Inflammatory macrophage treated with lipopolysaccharide for 4 hours (primary cell): ENCODE data around the gene CABP1.

Experiments used
- DNase-seq: peaks from one replicate; pipeline ENCODE4 v3.0.0-alpha.2; 2020

CABP1 gene

DNA sequence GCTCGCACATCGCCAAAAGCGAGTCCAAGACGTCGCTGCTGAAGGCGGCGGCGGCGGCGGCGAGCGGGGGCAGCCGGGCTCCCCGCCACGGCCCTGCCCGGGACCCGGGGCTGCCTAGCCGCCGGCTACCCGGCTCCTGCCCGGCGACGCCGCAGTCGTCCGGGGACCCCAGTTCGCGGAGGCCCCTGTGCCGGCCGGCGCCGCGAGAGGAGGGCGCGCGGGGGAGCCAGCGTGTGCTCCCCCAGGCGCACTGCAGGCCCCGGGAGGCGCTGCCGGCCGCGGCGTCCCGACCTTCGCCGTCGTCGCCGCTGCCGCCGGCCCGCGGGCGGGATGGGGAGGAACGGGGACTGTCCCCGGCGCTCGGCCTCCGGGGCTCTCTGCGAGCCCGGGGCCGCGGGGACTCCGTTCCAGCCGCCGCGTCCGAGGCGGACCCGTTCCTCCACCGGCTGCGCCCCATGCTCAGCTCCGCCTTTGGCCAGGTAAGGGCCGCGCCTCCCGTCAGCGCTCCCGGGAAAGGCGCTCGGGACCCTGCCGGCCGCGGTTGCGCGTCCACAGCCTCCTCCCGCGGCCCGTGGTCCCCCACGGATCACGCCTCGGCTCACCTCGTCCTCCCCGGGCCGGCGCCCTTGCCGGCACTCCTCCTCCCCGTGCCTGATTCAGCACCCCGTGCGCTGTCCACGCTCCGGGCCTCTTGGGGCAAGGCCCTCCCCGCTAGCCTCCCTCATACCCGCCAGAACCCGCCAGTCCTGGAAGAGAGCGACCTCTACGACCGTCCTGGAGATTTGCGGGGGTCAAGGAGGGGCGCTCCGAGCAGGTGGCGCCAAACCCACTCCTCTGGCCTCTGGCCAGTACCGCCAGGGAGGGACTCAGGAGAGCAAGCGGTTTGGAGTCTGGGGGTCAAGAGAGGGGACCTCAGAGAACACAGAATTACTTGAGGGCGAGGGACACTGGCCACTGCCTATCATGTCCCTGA, 721 bp downstream of the CABP1 start:
- peak; percentile 38 for DNase-seq

DNA sequence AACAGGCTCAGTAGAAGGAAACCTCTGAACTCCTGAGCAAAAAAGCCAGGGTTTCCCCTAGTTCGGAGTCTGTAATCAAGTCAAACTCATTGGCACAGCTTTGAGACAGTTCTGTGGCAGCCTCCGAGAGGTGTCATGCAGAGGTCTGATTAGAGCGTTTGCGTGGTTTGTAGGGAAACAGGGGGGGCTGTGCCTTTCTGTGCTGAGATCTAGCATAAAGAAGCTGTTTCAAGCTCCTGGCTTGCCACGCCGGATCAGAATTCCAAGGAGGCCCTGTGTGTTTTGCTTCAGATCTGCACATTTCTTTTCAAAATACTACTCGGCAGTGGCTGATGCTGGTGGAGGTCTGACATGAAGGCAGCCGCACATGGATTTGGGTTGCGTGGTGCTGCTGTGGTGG, 1.7 kb downstream of the CABP1 start:
- DNase-seq, result no peak

DNA sequence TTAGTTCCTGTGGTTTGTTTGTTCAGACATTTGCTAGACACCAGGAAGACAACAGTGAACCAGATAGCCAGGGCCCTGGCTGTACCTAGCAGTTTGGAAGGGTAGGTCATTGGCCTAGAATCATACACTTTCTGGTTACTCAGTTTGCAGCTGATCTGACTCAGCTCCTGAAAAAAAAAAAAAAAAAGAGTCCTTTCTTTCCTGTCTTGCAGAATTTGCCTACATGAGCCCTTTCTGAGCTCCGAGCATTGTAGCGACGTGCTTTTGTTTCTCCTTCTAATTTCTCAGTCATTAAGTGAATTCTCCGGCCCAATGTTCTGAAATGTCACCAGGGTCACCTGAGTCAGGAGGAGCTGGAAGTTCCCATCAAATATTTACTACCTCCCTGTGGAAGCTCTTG, 2.4 kb downstream of the CABP1 start:
- no peak for DNase-seq

DNA sequence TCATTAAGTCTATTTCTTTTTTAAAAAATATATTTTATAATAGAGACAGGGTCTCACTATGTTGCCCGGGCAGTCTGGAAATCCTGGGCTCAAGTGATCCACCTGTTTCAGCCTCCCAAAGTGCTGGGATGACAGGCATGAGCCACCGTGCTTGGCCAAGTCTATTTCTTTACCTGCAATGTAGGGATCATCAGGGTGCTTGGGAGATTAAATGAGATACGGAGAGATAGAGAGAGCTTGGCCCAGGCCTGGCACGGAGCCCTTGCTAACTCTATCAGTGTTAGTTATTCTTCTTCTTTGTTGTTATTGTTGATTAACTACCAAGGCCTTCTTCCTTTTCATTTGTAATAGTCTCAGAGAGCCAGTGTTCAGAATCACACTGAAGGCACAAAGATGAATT, 3.1 kb downstream of the CABP1 start:
- no peak for DNase-seq

DNA sequence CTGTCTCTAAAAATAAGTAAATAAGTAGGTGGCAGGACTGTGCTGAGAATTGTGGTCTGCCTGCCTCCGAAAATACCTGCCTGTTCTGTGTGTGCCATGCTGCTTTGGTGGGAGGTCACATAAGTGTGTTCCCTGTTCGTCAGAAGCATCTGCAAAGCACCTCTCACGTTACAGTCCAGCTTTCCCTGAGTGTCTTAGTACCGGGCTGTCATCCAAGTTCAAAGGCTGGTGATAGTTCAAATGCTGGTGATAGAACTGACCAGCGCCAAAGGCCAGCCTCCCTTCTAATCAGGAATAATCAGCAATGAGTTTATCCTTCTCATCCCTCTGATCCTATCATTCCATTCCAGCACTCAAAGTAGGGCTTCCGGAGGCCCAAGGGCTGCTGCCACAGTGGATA, 5.6 kb downstream of the CABP1 start:
- no peak for DNase-seq

DNA sequence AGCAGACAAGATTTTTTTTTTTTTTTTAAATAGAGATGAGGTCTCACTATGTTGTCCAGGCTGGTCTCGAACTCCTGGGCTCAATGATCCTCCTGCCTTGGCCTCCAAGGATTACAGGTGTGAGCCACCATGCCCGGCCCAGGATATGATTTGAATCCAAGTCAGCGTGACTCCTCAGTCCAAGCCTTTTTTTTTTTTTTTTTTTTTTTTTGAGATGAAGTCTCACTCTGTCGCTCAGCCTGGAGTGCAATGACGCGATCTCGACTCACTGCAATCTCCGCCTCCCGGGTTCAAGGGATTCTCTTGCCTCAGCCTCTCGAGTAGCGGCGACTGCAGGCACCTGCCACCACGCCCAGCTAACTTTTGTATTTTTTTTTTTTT, 6.9 kb downstream of the CABP1 start:
- DNase-seq, result no peak

DNA sequence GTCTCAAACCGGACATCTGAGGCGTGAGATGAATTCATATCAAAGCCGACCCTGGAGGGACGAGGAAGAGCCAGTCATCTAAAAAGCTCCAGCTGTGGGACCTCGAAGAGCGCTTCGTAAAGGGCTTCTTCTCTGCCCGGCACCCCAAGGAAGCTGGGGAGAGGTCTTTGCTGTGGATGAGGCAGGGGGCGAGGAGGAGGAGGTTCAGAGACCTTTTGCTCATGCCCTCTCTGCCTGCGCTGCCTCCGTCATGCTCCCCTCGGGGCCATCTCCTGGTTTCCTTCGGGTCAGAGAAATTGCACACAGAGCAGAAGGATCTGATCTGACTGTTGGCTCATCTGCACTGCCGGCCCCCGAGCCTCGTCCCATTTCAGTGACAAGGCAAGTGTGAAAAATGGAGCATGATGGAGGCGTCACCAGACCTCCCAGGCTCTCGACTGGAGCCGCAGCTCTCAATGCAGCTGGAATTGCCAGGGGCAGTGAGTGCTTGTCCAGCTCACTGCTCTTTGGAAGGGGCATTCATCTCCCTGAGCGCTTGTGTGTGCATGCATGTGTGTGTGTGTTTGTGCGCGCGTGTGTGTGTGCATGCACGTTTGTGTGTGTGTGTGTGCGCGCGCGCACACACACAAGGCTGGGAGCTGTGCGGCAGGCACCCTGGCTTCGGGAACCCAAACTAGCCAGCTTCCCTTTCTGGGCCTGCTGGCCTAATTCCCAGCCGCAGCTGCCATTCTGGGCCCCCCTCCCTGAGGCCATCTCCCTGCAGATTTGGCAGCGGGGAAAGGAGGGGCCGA, 9.2 kb downstream of the CABP1 start:
- DNase-seq, result no peak

DNA sequence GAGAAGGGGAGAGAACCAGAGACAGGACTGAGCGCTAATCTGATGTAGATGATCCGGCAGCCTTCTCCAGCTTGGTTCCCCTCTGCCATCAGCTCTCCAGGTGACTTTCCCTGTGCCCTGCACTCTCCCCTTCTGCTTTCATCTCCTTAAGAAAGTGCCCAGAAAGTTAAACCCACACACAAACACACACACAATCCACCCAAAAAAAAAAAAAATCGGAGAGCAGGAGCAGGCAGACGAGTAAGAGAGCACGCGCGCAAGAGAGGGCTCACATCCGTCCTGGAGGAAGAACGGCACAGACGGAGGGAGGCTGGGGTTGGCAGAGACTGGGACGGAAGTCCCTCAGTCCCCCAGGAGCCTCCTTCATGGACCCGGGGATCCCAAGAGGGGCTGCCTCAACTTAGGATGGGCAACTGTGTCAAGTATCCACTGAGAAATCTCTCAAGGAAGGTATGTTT, 9.8 kb downstream of the CABP1 start:
- DNase-seq, result no peak

DNA sequence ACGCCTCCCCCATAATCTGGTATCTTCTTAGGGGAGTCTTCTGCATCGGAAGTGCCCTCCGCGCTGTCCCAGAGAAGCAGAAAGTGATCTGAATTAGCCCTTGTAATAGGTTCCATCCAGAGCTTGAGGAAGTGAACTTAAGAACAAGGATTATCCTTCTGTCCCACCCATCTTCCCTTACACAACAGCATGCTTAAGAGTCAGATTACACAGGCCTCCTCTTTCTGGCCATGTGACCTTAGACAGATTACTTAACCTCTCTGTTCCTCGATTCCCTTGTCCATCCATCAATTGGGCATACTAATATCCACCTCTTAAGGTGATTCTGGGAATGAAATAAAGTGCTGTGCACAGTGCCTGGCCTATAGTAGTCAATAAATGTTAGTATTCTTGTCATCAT, 11.4 kb downstream of the CABP1 start:
- DNase-seq, result peak; percentile 83

DNA sequence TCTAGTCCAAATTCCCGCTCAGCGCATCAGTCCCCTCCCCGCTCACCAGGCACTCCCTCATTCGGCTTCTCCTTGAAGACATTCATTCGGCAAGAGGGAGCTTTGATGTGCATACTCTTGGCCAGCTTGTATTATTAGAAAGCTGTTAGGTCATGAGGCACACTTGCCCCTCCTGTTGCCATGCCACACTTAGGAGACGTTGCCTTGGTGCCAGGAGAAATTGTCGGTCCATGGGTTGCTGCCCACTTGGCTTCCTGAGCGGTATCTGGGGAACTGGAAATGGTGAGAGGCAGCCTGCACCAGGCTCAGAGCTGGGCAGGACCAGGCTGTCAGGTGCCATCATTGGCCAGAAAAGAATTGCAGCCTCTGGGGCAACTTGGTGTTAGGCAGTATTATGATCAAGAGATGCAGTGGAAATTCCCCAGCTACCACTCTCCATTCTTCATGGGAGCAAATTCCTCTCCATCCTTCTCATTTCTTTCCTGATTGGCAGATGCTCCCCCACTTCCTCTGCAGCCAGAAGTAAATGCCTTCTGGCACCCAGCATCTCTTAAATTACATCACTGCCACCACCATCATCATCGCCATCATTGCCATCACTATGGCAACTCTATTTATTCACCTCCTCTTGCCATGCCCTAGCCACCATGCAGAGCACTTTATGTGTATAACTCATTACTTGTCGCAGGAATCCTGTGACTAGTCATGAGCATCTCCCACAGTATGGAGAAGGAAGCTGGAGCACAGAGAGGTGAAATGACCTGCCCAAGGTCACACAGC, 12.4 kb downstream of the CABP1 start:
- DNase-seq, result no peak

DNA sequence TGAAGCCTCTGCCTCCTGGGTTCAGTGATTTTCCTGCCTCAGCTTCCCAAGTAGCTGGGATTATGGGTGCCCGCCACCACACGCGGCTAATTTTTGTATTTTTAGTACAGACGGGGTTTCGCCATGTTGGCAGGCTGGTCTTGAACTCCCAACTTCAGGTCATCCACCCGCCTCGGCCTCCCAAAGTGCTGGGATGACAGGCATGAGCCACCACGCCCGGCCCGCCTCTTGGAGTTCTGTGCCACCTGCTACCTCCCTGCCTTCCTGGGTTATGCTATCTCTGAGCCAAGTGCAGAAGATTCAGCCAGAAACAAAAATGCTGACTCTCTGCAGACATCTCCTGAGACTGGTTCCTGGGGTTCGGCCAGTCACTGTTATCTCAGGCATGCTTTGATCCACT, 13.2 kb downstream of the CABP1 start:
- DNase-seq, result no peak

DNA sequence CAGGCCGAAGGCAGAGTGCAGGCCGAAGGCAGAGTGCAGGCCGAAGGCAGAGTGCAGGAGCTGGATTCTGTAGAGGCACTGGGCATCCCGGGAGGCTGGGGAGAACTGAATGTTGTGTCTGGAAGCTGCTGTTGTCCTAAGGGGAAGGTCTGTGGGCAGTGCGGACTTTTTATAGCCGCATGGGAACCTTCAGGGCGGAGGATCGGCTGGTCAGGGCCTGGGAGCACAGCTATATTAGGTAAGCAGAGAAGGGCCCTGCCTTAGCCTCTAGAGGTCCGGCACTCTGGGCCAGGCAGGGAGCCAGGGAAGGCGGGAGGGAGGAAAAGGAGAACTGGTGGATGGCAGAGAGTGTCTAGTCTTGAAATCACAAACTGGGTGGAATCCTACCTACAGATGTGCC, 14.2 kb downstream of the CABP1 start:
- DNase-seq, result no peak

DNA sequence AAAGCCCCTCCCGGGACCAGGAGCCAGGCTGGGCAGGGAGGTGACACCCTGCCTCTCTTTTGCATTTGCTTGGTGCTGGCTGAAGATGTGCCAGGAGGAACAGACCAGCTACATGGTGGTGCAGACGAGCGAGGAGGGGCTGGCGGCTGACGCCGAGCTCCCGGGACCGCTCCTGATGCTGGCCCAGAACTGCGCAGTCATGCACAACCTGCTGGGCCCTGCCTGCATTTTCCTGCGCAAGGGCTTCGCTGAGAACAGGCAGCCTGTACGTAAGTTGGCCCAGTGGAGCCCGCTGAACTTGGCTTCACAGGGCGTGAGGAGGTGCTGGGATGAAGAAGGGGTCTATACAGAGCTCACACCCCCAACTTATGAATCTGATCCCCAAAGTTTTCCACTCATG, 15.6 kb downstream of the CABP1 start:
- DNase-seq, result no peak

DNA sequence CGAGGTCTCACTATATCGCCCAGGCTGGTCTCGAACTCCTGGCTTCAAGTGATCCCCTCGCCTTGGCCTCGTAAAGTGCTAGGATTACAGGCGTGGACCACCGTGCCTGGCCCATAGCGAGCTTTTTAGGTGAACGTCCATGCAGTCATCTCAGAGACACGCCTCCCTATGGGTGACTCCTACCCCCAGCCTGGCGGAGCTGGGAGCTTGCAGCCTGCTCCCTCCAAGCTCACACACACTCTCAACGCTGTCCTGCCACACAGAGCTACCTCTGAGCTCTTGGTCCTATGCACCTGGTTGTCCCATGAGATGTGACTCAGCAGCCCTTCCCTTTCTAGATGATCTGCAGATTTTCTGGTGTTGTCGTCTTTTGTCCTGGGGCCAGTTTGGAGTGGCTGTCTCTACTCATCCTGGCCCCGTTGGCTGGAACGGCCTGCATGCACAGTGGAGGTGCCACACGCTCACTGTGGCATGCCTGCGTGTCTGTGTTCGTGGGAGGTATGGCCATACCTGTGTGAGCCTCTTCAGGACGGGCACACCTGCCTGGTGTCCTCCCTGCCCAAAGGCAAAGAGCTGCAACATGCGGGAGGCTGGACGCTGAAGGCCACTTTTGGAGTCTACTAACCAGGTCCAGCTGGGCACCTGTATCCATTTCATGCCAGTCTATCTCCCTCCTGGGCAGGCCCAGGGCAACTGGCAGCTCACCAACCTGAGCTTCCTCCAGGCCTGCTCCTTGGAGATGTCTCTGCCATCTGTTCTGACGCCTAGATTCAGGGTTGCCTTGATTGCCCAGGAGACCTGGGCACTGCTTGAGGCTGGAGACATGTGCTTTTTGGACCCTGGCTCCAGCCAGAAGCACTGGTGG, 18.1 kb downstream of the CABP1 start:
- no peak for DNase-seq

DNA sequence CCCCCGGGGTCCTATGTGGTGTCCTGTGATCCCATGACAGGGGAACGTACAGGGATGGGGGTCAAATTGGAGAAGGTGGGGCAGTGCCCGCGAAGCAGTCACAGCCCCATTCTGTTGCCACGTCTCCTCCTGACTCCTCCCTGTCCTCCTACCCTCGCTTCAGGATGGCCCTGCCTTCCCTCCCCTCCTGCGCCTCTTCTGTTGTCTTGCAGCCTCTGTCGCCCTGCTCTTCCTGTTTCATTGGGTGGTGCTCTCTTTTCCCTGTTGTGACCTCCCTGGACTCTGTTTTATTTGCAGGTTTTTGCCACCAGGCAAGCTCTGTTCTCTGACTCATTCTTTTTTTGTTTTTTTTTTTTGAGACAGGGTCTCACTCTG, 18.7 kb downstream of the CABP1 start:
- no peak for DNase-seq

DNA sequence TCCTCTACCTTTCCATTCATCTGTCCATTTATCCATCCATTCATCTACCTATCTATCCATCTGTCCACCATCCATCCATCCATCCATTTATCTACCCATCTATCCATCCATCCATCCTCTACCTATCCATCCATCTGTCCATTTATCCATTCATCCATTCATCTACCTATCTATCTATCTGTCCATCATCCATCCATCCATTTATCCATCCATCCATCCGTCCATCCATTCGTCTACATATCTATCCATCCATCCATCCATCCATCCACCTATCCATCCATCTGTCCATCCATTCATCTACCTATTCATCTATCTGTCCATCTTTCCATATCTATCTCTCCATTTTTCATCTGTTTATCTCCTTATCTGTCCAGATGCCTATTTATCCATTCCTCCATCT, 21.0 kb downstream of the CABP1 start:
- DNase-seq, result no peak

DNA sequence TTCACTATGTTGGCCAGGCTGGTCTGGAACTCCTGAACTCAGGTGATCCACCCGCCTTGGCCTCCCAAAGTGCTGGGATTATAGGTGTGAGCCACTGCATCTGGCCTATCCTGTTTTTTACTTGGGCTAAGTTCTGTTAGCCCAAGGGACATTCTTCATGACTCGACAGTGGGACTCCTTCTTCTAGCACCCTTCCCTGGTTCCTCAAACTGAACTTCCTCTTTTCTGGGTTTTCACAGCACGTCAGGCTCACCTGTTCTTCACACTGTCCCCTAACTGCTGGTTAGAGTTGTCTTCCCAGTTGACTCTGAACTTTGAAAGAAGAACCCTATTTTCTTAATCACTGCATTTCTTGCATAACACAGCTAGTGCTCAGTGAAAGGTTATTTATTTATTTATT, 22.5 kb downstream of the CABP1 start:
- DNase-seq, result peak; percentile 29

DNA sequence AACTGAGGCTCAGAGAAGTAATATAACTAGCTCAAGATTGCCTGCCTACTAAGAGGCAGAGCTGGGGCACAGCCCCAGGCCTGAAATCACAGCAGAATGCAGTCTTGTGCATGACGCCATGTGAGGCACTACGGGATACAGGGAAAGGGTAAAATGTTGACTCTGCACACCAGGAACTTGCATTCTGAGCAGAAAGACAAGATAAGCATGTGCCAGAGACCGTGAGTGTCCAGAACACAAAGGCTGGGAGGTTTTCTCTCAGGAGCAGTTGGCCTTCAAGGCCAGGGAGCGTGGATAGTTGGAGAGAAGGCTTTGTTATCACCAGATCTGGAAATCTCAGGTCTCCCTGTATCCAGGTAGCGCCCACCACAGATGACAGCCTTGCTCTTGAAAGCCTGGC, 23.3 kb downstream of the CABP1 start:
- no peak for DNase-seq

DNA sequence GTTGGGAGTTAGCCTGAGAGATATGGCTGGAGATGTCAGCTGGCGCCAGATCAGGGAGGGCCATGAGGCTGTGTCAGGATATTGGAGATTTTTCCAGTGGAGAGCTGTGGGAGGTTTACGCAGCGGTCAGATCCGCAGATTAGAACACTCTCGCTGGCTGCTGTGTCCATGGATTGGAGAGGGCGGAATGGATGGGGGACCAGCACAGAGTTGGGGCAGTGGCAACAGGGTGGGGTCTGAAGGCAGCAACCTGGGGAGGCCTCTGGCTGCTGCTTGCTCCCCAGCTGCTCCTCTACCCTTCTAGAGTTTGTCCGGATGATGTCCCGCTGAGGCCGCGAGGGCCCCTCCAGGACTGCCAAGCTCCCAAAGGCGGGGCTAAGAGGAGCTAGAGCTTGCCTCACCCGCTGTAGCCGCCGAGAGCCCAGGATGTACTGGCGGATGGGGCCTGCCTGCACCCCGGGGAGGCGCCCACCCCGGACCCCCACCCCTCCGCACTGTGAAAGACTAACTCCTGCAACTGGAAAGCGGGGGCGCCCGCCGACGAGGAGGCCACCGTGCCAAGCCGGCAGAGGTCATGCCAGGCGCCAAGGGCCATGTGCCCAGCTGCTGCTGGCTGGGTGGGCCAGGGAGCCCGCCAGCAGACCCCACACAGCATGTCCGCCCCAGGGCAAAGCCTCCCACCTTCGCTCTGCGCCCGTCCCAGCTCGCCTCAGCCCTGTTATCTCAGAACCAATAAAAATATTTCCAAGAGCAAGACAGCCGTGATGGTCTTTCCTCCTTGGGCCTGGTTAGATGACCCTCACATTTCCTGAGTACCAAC, 26.4 kb downstream of the CABP1 start:
- DNase-seq, result no peak

DNA sequence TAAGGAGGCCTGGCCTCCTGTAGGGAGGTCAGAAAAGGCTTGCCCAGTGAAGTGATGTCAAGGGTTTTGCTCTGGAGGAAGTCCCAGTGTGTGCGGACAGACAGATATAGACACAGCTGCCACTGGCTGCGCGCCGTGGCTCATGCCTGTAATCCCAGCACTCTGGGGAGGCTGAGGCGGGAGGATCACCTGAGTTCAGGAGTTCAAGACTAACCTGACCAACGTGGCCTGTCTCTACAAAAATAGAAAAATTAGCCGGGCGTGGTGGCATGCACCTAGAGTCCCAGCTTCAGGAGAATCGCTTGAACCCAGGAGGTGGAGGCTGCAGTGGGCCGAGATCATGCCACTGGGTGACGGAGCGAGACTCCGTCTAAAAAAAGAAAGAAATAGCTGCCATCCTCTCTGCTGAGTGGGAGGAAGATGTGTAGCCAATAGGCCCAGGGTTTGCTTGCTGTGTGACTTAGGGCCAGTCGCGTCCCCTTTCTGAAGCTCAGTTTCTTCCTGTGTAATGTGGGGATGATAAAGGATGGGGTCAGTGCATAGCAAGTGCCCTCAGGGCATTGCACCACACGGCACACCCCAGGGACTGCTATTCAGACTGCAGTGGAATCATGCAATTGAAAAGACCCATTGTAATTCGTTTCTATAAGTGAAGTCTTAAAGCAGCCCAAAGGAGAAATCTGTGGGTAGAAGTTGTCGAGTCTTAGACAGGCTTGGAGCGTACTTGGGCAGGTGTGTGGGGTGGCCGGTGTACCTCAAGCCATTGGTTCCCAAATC, 27.9 kb downstream of the CABP1 start:
- no peak for DNase-seq
